Stimulated activated CD4-positive, alpha-beta T cell treated with anti-CD3 and anti-CD28 coated beads, Interleukin-4, amount 100 ng/mL, for 24 hours (primary cell): ENCODE results near the gene ACBD6.

Source experiments
- DNase-seq: peaks from one replicate; pipeline ENCODE4 v3.0.0-alpha.2; 2020

ACBD6 gene

DNA sequence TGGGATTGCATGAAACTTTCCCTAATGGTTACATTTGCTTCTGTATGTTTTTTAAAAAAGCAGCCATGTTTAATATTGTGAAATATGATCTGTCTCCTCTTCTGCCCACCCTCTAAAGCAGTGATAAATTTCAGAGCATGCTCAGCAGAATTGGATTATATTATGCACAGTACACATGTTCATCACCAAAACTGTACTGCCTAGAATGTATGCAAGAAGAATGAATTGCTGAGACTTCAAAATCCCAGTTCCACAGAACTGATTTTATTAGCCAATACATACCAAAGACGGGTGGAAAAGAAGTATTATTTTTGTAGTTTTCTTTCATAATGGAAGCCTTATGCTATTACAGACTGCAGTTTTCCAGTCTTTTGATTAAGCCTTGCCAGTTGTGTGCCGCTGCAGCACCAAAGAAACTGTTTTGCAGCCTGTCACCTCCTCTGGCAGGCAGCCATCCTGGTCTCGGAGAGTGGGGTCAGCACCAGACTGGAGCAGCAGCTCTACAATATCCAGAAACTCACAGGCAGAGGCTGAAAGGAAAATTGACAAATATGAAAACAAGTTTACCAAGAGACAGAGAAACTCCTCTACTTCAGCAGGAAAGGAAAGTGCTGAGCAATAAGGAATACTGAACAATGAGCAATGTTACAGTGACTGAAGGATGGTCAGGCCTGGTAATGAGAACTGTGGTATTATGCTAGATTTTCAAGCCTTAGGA lies 214.2 kb downstream of the ACBD6 start:
- no peak for DNase-seq

- no peak for DNase-seq
Observed at GRCh38 chr1:180286417-180286816, 216.0 kb downstream of the ACBD6 start.

GRCh38 chr1:180283098-180283497 lies 219.3 kb downstream of the ACBD6 start:
- DNase-seq: no peak

GRCh38 chr1:180282401-180283044 lies 219.9 kb downstream of the ACBD6 start:
- no peak for DNase-seq

DNA sequence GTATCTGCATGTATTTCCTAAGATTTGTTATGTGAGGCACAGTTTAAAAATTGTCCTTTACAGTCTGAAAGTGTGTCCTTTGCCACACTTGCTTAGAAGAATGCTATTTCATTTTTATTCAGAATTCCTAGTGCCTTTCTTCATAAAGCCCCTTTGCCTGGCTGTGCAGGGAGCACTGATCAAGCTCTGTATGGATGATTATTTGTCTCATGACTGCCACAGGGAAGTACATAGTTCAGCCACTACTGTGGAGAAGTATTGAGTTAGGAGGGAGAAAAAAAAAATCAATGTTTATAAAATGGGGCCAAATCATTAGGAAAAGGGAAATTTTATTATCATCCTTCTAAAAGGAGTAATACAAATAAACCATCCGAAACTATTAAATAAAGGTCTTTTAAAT lies 220.9 kb downstream of the ACBD6 start:
- DNase-seq: no peak

DNA sequence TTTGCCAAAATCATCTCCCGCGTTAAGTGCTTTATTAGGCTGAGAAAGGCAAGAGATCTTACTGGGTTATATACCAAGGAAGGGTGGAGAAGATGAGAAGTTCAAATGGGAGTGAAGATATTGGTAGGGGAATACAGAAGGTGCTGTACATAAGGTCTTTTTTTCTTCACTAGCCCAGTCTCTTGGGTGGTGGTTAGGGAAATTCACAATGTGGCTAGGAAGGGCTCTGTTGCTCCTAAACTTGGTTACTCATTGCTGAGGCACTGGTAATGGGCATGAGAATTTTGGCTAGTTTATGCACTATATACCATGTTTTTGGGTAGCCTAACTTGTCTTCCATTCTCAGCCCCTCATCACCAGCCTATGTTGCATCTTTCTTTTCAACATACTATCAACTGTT lies 221.8 kb downstream of the ACBD6 start:
- DNase-seq: no peak

DNA sequence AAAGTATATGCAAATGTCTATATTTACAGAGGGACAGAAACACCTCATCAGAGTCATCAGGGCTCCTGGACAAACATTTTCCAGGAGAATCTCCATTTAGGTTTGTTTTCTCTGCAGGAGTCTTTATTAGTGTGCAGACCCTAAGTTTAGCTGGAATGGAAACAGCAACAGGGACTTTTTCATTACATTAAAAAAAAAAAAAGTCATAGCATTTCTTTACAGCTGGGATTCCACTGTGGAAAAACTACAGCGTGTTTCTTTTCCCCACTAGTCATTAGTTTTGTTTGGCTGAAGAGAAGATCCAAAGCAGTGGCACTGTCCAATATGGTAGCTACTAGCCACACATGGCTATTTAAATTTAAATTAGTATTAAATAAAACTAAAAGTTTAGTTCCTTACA lies 222.7 kb downstream of the ACBD6 start:
- DNase-seq: no peak

GRCh38 chr1:180278596-180279395 lies 223.6 kb downstream of the ACBD6 start:
- no peak for DNase-seq

GRCh38 chr1:180278194-180278515 lies 224.2 kb downstream of the ACBD6 start:
- DNase-seq: no peak

DNA sequence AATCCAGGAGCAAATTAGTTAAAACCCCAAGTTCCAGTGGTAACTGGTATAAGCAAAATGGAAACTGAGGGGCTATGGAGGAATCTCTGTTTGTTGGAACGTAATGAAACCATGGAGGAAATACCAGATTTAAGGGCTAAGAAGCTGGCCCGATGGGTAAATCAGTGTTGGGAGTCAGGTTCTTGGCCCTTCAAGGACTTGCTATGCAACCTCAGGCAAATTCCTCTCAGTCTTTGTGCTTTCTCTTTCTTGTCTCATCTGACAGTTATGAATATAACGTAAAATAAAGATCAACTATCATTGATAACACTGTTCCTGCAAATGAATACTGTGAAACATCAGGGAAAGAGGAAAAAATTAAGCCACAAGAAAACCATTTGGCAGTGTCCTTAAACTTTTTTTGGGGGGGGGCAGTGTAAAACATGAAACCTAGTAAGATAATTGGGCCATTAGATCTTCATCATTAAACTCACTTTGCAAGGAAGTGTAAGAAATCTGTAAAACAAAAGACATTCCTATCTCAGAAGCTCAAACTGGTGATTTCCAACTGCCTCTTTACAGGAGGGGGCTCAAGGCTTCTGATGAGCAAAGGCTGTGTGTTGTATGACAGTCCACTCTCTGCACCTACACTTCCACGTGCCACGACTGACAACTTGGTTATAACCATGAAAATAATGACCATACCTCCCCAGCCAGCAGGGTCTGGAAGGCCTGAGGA lies 224.7 kb downstream of the ACBD6 start:
- DNase-seq: no peak

GRCh38 chr1:180275726-180276125 lies 226.7 kb downstream of the ACBD6 start:
- no peak for DNase-seq

DNA sequence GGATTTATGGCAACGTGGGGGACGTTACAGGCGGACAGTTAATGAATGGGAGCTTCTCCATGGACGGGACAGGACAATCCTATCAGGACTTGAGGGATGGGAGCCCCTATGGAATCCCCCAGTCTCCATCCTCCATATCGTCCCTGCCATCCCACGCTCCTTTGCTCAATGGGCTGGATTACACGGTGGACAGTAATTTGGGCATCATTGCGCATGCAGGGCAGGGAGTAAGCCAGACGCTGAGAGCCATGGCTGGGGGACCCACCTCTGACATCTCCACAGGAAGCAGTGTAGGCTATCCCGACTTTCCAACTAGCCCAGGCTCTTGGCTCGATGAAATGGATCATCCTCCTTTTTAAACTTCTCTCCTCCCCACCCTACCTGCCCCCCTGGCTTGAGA lies 228.2 kb downstream of the ACBD6 start:
- no peak for DNase-seq

DNA sequence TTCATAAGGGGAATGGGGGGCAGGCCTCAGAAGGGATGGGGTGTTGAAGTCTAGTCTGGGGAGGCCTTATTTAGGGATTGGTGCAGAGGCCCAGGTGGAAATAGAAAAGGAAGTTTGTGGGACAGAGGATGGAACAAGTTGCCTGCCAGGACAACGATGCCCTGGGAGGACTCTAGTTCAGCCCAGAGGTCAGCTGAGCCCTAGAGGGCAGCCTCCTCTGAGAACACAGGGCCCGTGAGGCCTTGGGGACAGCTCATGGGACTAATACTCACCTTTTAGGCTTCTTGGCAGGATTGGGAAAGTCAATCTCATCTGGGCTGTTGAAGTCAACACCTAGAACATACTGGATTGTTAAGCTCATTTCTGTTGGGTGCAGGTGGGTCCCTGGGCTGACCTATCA lies 229.3 kb downstream of the ACBD6 start:
- DNase-seq: no peak

DNA sequence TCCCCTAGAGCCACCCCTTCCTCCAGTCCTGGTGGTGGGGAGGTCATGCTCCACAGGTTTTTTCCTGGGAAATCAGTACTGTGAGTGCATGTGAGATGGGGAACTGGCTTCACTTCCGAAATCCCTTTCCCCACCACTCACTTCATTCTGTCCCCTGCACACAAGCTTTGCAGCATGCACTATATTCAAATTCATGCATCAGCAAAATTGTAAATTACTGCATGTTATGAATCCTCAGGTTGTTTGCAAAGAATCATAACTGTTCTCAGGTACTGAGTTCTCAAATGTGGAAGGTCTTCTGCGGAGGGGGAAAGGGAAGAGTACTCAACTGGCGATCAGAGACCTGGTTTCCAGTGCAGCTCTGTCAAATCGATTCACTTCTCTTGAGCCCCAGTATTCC lies 230.0 kb downstream of the ACBD6 start:
- DNase-seq: no peak

DNA sequence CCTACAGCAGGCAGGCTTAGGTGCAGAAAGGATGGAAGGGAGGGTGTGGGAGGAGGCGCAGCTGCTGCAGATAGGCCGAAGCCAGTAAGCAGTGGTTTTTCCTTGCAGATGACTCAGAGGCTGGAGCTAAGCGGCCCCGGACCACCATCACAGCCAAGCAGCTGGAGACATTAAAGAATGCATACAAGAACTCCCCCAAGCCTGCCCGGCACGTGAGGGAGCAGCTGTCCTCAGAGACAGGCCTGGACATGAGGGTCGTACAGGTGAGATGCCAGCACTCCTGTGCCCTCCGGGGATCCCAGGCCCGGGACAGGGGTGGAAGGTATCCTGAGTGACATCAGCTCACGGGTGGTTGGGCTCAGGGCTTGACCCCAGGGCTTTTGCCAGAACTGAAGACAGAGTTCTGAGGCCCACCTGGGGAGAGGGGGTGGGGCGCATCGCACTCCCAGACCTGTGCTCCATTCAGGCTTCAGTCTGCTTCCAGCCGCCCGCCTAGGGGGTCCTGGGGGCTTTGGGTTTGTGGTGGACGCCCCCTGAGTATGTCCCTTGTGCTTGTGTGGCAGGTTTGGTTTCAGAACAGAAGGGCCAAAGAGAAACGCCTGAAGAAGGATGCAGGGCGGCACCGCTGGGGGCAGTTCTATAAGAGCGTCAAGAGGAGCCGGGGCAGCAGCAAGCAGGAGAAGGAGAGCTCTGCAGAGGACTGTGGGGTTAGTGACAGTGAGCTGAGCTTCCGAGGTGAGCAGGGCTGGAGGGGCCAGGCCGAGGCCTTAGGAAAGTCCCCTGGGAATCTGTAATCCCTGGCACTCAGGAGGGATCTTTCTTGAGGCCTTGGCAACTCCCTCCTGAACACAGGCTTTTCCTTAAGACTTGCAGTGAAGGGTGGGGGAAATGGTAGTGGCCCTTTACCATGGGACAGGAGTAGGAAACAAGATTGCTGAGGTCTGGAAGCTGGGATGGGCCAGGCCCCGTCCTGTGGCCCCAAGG lies 230.8 kb downstream of the ACBD6 start:
- no peak for DNase-seq

DNA sequence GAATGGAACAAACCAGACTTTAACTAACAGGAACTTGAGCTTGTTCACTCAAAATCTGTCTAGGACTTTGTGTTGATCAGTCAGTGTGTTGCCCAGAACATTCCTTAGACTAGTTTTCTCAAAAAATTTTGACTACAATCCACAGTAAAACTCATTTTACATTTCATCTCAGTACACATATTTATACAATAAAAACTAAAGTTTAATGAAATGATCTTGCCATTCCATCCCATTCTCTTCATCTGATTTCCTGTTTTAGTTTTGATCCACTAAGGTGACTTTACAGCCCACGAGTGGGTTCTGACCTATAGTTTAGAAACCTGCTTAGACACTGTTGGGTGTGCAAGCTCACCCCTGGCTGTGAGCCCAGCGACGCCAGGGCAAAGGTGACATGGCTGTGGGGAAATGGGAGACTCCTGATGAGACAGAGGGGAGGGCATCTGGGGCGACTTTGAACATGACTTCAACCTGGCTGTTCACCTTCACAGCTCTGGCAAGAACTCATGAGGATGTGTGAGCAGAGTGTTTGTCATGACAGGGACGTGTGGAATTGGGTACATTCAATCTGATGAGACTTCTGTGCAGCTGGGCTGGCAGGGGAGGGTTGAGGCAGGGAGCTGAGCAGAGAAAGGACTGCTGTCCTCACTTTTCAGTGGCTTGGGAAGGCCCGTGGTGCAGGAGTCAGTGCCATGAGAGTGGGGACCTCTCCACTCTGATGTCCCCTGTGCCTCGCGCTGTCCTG lies 231.7 kb downstream of the ACBD6 start:
- DNase-seq: no peak

GRCh38 chr1:180269645-180270529 lies 232.5 kb downstream of the ACBD6 start:
- no peak for DNase-seq

- no peak for DNase-seq
Observed at GRCh38 chr1:180268556-180269075, 233.8 kb downstream of the ACBD6 start.

DNA sequence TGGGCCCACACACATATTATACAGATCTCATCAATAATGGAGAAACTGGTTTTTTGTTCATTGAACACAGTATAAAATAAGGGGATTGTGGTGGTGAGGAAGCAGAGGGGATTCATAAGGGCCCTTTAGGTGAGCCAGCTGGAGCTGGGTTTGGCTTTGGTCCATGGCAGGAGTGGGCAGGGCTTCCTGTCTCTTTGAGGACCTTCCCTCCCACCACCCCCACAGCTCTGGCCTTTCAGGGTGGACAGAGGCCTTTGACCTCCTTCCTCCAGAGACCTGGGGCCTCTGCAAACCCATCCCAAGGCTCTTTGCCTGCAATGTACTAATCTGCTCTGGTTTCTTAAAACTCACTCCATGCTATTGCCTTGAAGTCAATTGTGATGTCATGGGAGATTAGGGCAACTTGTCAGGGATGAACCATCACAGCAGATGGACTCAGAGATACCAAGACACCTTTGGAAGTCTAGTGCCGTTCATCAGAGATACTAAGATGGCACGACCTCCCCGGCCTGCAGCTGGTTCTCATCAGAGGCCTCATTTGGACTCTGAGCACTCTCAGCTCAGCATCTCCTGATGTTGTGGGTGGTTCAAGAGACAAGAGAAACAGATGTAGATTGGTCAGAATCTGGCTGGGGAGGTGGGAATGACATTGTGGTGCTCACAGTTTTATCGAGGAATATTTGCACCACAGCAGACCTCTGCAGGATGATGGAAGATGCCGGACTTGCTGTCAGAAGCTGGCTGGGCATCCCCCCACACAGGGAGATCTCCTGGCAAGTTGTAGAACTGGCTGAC lies 234.4 kb downstream of the ACBD6 start:
- DNase-seq: no peak
